Measurements from ENCODE around the gene FAM13A.

FAM13A gene

GRCh38 chr4:88928852-88929251 is 128.1 kb downstream of the FAM13A start:
- POLR2A ChIA-PET = no interaction called here
- no peak overlapping the region for H3K27ac ChIP-seq (ENCODE audit: extremely low read depth, low read depth, low read length)
- TF ChIP-seq ZNF274 (IDR thresholded peaks at IDR 0.05; ENCODE audit: low read length) (no peak), ZNF274 (tag by site-specific recombination; IDR thresholded peaks at IDR 0.05; ENCODE audit: borderline replicate concordance) (no peak), ZNF544 (tag by site-specific recombination; IDR thresholded peaks at IDR 0.05) (no peak), ZBTB17 (tag by site-specific recombination; IDR thresholded peaks at IDR 0.05) (no peak), ZNF596 (tag by site-specific recombination; IDR thresholded peaks at IDR 0.05) (no peak), ZBTB26 (tag by site-specific recombination; optimal IDR thresholded peaks at IDR 0.05) (no peak)
- no peak overlapping the region for H3K4me3 ChIP-seq (ENCODE audit: low read depth, low read length)
- CTCF ChIA-PET = no interaction called here
- no peaks in the 10 kb centered on the region for H3K36me3 ChIP-seq (ENCODE audit: control insufficient read depth in 2 of 2, insufficient read depth in 1 of 2, low read length in 2 of 2)
- no peaks in the 10 kb centered on the region for H3K4me1 ChIP-seq (ENCODE audit: control insufficient read depth, insufficient read depth, low read length)
- no peaks in the 10 kb centered on the region for H3K9me3 ChIP-seq (ENCODE audit: control insufficient read depth, insufficient read depth, low read depth, low read length)

GRCh38 chr4:88927420-88927819 is 129.6 kb downstream of the FAM13A start:
- Histone ChIP-seq H3K9me3 (ENCODE audit: control insufficient read depth, insufficient read depth, low read depth, low read length) (no peaks in the 10 kb centered on the region), H3K4me1 (ENCODE audit: control insufficient read depth, insufficient read depth, low read length) (no peaks in the 10 kb centered on the region), H3K36me3 (ENCODE audit: control insufficient read depth in 2 of 2, insufficient read depth in 1 of 2, low read length in 2 of 2) (no peaks in the 10 kb centered on the region), H3K27ac (ENCODE audit: extremely low read depth, low read depth, low read length) (no peak overlapping the region), H3K4me3 (ENCODE audit: low read depth, low read length) (no peak overlapping the region)
- ChIA-PET POLR2A (no interaction called here), CTCF (no interaction called here)
- TF ChIP-seq SCRT1 (tag by site-specific recombination; IDR thresholded peaks at IDR 0.05; ENCODE audit: borderline replicate concordance) (no peak), GLI4 (tag by site-specific recombination; IDR thresholded peaks at IDR 0.05) (no peak), ZNF623 (tag by site-specific recombination; IDR thresholded peaks at IDR 0.05) (no peak), ZBTB44 (tag by site-specific recombination; IDR thresholded peaks at IDR 0.05) (no peak), KLF7 (tag by site-specific recombination; IDR thresholded peaks at IDR 0.05; ENCODE audit: borderline replicate concordance) (no peak), ZNF768 (tag by site-specific recombination; IDR thresholded peaks at IDR 0.05) (no peak), ZNF16 (tag by site-specific recombination; IDR thresholded peaks at IDR 0.05; ENCODE audit: low read depth) (no peak), SP2 (tag by site-specific recombination; IDR thresholded peaks at IDR 0.05) (no peak)

- Histone ChIP-seq H3K27ac (ENCODE audit: extremely low read depth, low read depth, low read length) (no peak overlapping the region), H3K4me3 (ENCODE audit: low read depth, low read length) (no peak overlapping the region), H3K9me3 (ENCODE audit: control insufficient read depth, insufficient read depth, low read depth, low read length) (no peaks in the 10 kb centered on the region), H3K36me3 (ENCODE audit: control insufficient read depth in 2 of 2, insufficient read depth in 1 of 2, low read length in 2 of 2) (no peaks in the 10 kb centered on the region), H3K4me1 (ENCODE audit: control insufficient read depth, insufficient read depth, low read length) (no peaks in the 10 kb centered on the region)
- ChIA-PET CTCF (no interaction called here), POLR2A (no interaction called here)
- TF ChIP-seq ZNF621 (tag by site-specific recombination; IDR thresholded peaks at IDR 0.05) (no peak), ZIC2 (tag by site-specific recombination; IDR thresholded peaks at IDR 0.05) (no peak), PBX3 (CRISPR knock-in tag; IDR thresholded peaks at IDR 0.05) (no peak), ZNF692 (tag by site-specific recombination; IDR thresholded peaks at IDR 0.05) (no peak), ZNF837 (tag by site-specific recombination; IDR thresholded peaks at IDR 0.05) (no peak), ZNF529 (tag by site-specific recombination; IDR thresholded peaks at IDR 0.05; ENCODE audit: insufficient replicate concordance) (no peak), ZNF248 (tag by site-specific recombination; IDR thresholded peaks at IDR 0.05) (no peak)
These were observed 137.9 kb downstream of the FAM13A start for GRCh38 chr4:88919056-88919455.
